Islet precursor cell (in vitro differentiated cells): ENCODE results near the gene MEGF6.
A peak's percentile ranks its signal among the peaks of the same experiment; 100 is the strongest.

Experiments used
- DNase-seq: peaks from one replicate; pipeline ENCODE4 v3.0.0-alpha.2; 2018

The MEGF6 gene

GRCh38 chr1:3611170-3612019 is at the start of gene MEGF6:
Gene MEGF6 (minus strand): TSS chr1:3611508. CDS start chr1:3611268, 240 bp downstream.
- peak; percentile 98 for DNase-seq

GRCh38 chr1:3660704-3661103 is 49.4 kb upstream of the MEGF6 start:
- DNase-seq: no peak

GRCh38 chr1:3659093-3659492 is 47.8 kb upstream of the MEGF6 start:
- no peak for DNase-seq

GRCh38 chr1:3658231-3658615 is 46.9 kb upstream of the MEGF6 start:
- no peak for DNase-seq

- DNase-seq: no peak
Observed at GRCh38 chr1:3657578-3658230, 46.4 kb upstream of the MEGF6 start.

- DNase-seq: no peak
Observed at GRCh38 chr1:3657096-3657475, 45.8 kb upstream of the MEGF6 start.

- no peak for DNase-seq
Observed at GRCh38 chr1:3656450-3657095, 45.3 kb upstream of the MEGF6 start.

- DNase-seq: no peak
Observed at GRCh38 chr1:3654549-3655281, 43.4 kb upstream of the MEGF6 start.

GRCh38 chr1:3653286-3653618 is 41.9 kb upstream of the MEGF6 start:
- no peak for DNase-seq

GRCh38 chr1:3652548-3653285 is 41.4 kb upstream of the MEGF6 start:
- DNase-seq: no peak

GRCh38 chr1:3651930-3652547 is 40.7 kb upstream of the MEGF6 start, which contains the start of gene TP73:
Gene TP73 (plus strand): TSS chr1:3652516. CDS start chr1:3682366, 29,850 bp downstream.
- no peak for DNase-seq

- no peak for DNase-seq
Observed at GRCh38 chr1:3651026-3651929, 40.0 kb upstream of the MEGF6 start.

- no peak for DNase-seq
Observed at GRCh38 chr1:3650248-3651025, 39.1 kb upstream of the MEGF6 start.

- peak; percentile 92 for DNase-seq
Observed at GRCh38 chr1:3649342-3650247, 38.3 kb upstream of the MEGF6 start, which contains the start of gene WRAP73. Gene WRAP73 (minus strand): TSS chr1:3650103. CDS start chr1:3649999, 104 bp downstream.

- no peak for DNase-seq
Observed at GRCh38 chr1:3646596-3646995, 35.3 kb upstream of the MEGF6 start.

GRCh38 chr1:3645666-3646355 is 34.5 kb upstream of the MEGF6 start:
- DNase-seq: no peak

- no peak for DNase-seq
Observed at GRCh38 chr1:3645247-3645646, 33.9 kb upstream of the MEGF6 start.

- DNase-seq: no peak
Observed at GRCh38 chr1:3644273-3644672, 33.0 kb upstream of the MEGF6 start.
